HG02981 (cell line): ENCODE results near the gene NPPA.

Experiments
- ATAC-seq: cut with Tn5 transposase; IDR thresholded peaks from one replicate; pipeline ENCODE4 v1.9.1; 2021; ENCODE audit warnings: mild to moderate bottlenecking, moderate library complexity; ENCODE audit not compliant: unreplicated experiment

The NPPA gene

GRCh38 chr1:11874624-11875023 is 27.0 kb upstream of the NPPA start:
- ATAC-seq, result no peak

- ATAC-seq, result no peak
These were observed 26.6 kb upstream of the NPPA start for GRCh38 chr1:11874258-11874562.

GRCh38 chr1:11873395-11874257 is 26.0 kb upstream of the NPPA start:
- no peak for ATAC-seq

- ATAC-seq, result no peak
These were observed 25.0 kb upstream of the NPPA start for GRCh38 chr1:11872545-11872944.

GRCh38 chr1:11869650-11870207 is 22.1 kb upstream of the NPPA start:
- no peak for ATAC-seq

- ATAC-seq, result no peak
These were observed 21.5 kb upstream of the NPPA start for GRCh38 chr1:11869104-11869503.

- ATAC-seq, result no peak
These were observed 20.9 kb upstream of the NPPA start for GRCh38 chr1:11868331-11868980.

- no peak for ATAC-seq
These were observed 15.3 kb upstream of the NPPA start for GRCh38 chr1:11862890-11863289.

GRCh38 chr1:11860587-11860986 is 13.0 kb upstream of the NPPA start:
- ATAC-seq, result no peak

- ATAC-seq, result no peak
These were observed 12.5 kb upstream of the NPPA start for GRCh38 chr1:11860083-11860482.

GRCh38 chr1:11858968-11859871 is 11.6 kb upstream of the NPPA start:
- ATAC-seq, result no peak

- no peak for ATAC-seq
These were observed 11.0 kb upstream of the NPPA start, which contains the start of gene NPPB for GRCh38 chr1:11858613-11858967. Gene NPPB, minus strand, starts transcription at chr1:11858945. Its CDS starts 112 bp downstream, at chr1:11858833.

GRCh38 chr1:11858158-11858557 is 10.6 kb upstream of the NPPA start:
- no peak for ATAC-seq

GRCh38 chr1:11857164-11857851 is 9.7 kb upstream of the NPPA start:
- no peak for ATAC-seq

- ATAC-seq, result no peak
These were observed 9.1 kb upstream of the NPPA start for GRCh38 chr1:11856698-11857097.

- ATAC-seq, result no peak
These were observed 7.8 kb upstream of the NPPA start for GRCh38 chr1:11855430-11855829.

GRCh38 chr1:11854519-11854918 is 6.9 kb upstream of the NPPA start:
- no peak for ATAC-seq

GRCh38 chr1:11851180-11851579 is 3.6 kb upstream of the NPPA start:
- ATAC-seq, result no peak

GRCh38 chr1:11850156-11850555 is 2.6 kb upstream of the NPPA start:
- ATAC-seq, result no peak

GRCh38 chr1:11848373-11848700 is 754 bp upstream of the NPPA start:
- ATAC-seq, result no peak
